ENCODE measurements around the gene TMPRSS9.

DNA sequence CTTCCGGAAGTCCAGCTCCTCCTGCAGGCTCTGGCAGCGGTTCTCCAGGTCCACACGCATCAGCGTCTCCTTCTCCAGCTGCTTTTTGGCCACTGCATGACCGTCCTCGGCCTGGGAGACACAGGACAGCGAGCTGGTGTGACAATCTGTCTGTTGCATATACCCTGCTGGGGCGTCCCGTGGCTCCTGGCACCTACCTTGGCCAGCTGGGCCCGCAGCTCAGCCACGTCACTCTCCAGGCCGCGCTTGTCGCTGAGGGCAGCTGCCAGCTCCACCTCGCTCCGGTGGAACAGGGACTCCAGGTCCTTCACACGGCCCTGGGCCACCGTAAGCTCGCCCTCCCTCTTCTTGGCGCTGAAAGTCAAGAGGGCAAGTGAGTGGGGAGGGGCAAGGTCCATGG, 78.1 kb downstream of the TMPRSS9 start:
- TF ChIP-seq CTCF (IDR thresholded peaks at IDR 0.05) = no peak
- no peak for TF ChIP-seq POLR2A (IDR thresholded peaks at IDR 0.05)

All from Peyer's patch (tissue), 4 donors.